GM12873 (cell line): ENCODE data around the gene FOXO3.

Experiments
- CTCF ChIP-seq: IDR thresholded peaks from 2 replicates; pipeline ENCODE4 v1.5.1; 2012; ENCODE audit warnings: low read depth, mild to moderate bottlenecking, moderate library complexity, low read length, control low read depth; ENCODE audit not compliant: insufficient read depth; ENCODE audit errors: missing control alignments

Gene FOXO3

GRCh38 chr6:108549241-108549640 lies 11.5 kb upstream of the FOXO3 start:
- TF ChIP-seq CTCF: no peak

GRCh38 chr6:108549741-108550140 lies 11.0 kb upstream of the FOXO3 start:
- TF ChIP-seq CTCF: no peak

GRCh38 chr6:108550256-108550655 lies 10.5 kb upstream of the FOXO3 start:
- TF ChIP-seq CTCF: no peak

GRCh38 chr6:108555399-108556052 lies 5.2 kb upstream of the FOXO3 start:
- no peak for TF ChIP-seq CTCF

GRCh38 chr6:108556250-108556649 lies 4.5 kb upstream of the FOXO3 start:
- TF ChIP-seq CTCF: no peak

GRCh38 chr6:108556866-108557493 lies 3.7 kb upstream of the FOXO3 start:
- no peak for TF ChIP-seq CTCF

- no peak for TF ChIP-seq CTCF
Observed at GRCh38 chr6:108557494-108558371, 3.0 kb upstream of the FOXO3 start.
